ENCODE results near the gene ZBTB7B. TPM values are rescaled to one million over a fixed set of nuclear protein-coding genes. Genes with fewer than 3 reads are reported as not detected.
A peak's percentile ranks its signal among the peaks of the same experiment; 100 is the strongest.

The ZBTB7B gene
- total RNA-seq, 1 donor, result 15.5 TPM

DNA sequence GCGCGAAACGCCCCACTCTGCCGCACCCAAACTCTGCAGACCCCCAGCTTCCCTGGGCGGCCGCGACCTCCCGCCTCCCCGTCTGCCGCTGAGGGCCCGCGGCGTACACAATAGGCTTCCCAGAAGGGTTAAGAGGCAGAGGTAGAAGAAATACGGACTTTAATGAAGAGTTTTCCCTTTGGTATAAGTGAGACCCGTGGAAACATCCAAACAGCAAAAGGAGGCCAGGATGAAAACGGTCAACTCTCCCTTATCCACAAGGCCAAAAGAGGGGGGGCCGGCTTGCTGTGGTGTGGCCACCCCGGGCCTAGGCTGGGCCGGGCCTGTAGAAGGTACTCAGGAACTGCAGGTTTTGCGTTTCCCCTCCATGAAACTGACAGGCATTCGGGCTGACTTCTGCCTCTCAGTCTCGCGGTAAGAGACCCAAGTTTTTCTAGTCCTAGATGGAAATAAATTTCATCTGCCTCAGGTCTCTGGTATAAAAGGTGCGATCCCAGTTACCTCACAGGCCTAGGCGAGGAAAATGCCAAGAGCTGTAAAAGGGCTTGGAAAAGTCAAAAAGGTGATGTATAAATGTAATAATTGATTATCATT lies 40.3 kb upstream of the ZBTB7B start:
- TF ChIP-seq, protein P1, sequence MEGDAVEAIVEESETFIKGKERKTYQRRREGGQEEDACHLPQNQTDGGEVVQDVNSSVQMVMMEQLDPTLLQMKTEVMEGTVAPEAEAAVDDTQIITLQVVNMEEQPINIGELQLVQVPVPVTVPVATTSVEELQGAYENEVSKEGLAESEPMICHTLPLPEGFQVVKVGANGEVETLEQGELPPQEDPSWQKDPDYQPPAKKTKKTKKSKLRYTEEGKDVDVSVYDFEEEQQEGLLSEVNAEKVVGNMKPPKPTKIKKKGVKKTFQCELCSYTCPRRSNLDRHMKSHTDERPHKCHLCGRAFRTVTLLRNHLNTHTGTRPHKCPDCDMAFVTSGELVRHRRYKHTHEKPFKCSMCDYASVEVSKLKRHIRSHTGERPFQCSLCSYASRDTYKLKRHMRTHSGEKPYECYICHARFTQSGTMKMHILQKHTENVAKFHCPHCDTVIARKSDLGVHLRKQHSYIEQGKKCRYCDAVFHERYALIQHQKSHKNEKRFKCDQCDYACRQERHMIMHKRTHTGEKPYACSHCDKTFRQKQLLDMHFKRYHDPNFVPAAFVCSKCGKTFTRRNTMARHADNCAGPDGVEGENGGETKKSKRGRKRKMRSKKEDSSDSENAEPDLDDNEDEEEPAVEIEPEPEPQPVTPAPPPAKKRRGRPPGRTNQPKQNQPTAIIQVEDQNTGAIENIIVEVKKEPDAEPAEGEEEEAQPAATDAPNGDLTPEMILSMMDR (IDR thresholded peaks at IDR 0.05; ENCODE audit: insufficient read depth, low read depth, low read length), result no peak
- DNase-seq (ENCODE audit: low read depth), result no peak
- H3K4me3 ChIP-seq (ENCODE audit: low read depth, low read length), result peak overlapping the region; percentile 73

DNA sequence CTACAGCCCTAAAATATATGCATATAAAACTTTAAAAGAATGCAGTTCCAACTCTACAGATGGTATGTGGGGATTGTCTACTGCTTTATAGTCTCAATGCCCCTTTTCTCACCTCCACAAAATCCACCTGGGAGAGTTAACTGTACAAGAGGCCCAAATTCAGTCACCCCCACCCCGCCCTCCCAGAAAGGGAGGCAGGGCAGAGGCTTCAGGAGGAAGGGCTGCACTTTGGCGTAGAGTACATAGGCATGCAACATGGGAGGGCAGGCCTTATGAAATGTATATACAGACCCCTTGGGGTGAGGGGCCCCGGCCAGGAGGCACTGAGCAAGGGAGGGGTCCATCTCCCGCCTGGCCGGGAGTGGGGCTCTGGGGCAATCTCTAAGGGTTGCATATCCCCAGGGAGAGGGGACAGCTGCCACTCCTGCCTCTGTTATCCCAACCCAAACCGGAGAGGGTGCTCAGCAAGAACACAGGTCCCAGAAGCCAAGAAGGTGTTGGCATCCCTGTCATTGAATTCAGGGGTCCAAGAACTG lies 39.7 kb upstream of the ZBTB7B start:
- H3K4me3 ChIP-seq (ENCODE audit: low read depth, low read length), result no peak overlapping the region
- TF ChIP-seq, protein P1 (IDR thresholded peaks at IDR 0.05; ENCODE audit: insufficient read depth, low read depth, low read length), result no peak
- DNase-seq (ENCODE audit: low read depth), result no peak

DNA sequence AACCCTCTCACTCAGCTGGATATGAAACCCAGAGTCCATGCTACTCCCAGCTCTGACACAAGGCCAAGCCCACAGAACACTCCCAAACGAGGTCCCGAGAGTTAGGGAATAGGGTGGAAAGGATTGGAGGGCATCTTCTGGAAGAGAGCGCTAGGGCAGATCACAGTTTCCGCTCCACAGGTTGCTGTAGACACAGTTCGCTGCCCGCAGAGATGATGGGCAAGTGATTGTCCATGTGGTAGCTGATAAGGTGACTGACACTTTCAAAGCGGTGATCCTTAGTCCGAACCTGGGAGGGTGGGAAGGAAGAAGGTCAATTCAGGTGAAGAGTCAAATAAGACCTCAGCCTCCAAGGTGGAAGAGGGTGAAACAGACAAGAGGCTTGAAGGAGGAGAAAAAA lies 39.0 kb upstream of the ZBTB7B start:
- TF ChIP-seq, protein P1 (IDR thresholded peaks at IDR 0.05; ENCODE audit: insufficient read depth, low read depth, low read length), result no peak
- no peak overlapping the region for H3K4me3 ChIP-seq (ENCODE audit: low read depth, low read length)
- no peak for DNase-seq (ENCODE audit: low read depth)

DNA sequence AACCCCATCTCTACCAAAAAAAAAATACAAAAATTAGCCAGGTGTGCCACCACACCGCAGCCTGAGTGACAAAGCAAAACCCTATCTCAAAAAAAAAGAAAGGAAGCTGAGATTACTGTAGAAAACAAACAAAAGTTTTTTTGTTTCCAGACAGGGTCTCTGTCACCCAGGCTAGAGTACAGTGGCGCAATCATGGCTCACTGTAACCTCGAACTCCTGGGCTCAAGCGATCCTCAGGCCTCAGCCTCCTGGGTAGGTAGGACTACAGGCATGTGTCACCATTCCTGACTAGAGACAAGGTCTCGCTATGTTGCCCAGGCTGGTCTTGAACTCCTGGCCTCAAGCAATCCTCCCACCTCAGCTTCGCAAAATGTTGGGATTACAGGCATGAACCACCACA lies 38.2 kb upstream of the ZBTB7B start:
- TF ChIP-seq, protein P1 (IDR thresholded peaks at IDR 0.05; ENCODE audit: insufficient read depth, low read depth, low read length), result no peak
- no peak for DNase-seq (ENCODE audit: low read depth)

DNA sequence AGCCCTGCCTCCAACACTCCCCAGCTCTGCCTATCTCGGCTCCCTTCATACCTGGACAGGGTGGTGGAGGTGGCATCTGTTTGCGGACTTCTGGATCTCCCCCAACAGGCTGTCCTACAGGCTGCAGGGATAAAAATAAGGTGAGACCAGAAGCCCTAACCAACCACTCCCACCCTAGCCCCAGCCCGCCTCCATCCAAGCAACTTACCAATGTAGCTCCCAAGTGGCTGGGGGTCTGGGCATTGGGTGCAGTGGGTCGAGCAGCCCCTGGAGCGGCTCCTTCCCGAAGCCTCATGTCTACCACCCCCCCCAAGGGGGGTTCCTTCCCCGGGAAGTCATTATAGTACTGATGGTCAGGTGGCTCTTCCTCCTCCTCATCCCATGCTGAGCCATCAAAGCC lies 36.5 kb upstream of the ZBTB7B start:
- no peak for DNase-seq (ENCODE audit: low read depth)
- TF ChIP-seq, protein P1 (IDR thresholded peaks at IDR 0.05; ENCODE audit: insufficient read depth, low read depth, low read length), result no peak
- no peak overlapping the region for H3K4me3 ChIP-seq (ENCODE audit: low read depth, low read length)

More for the DNA sequence above, 38.2 kb upstream of the ZBTB7B start:
- no peak overlapping the region for H3K4me3 ChIP-seq (ENCODE audit: low read depth, low read length)

DNA sequence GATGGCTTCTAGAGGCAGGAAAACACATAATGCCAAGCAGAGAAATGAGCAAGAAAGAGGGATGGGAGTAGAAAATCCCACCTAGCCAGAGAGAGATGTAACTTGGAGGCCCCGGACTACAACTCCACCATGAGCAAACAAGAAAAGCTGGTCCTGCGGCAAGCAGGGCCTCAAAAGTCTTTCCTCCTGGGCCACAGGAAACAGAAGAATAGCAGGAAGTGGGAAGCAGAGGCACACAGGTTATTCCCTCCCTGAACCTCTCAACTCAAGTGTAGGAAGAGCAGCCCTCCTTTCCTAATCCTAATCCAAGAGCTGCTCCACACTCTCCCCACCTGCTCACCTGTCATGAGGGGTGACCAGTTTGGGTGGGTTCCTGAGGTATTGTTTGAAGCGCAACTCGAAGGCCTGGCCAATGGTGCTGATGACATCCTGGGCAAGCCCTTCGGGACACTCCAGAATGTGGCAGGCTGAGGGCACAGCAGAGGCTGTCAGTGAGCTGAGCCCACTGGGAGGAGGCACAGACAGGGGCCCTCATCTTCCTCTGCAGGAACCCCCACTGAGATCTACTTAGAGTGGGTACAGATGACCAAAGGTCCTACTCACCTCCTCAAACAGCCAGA lies 35.2 kb upstream of the ZBTB7B start:
- H3K4me3 ChIP-seq (ENCODE audit: low read depth, low read length), result no peak overlapping the region
- DNase-seq (ENCODE audit: low read depth), result no peak
- TF ChIP-seq, protein P1 (IDR thresholded peaks at IDR 0.05; ENCODE audit: insufficient read depth, low read depth, low read length), result no peak

Data from fibroblast of villous mesenchyme (primary cell).